SK-N-SH treated with all-trans-retinoic acid at 6 μM for 48 hours (cell line): ENCODE data around the gene RPS6KA2.

ENCODE experiments used
- ARNTL ChIP-seq: fragments of 450-650 bp; formaldehyde crosslinking; IDR thresholded peaks from 2 replicates; pipeline ENCODE4 v1.5.0; 2020; ENCODE audit warnings: low read depth, mild to moderate bottlenecking, moderate library complexity, borderline replicate concordance
- GLIS3 ChIP-seq: fragments of 250-450 bp; sonication (Bioruptor Pico); IDR thresholded peaks from 2 replicates; pipeline ENCODE4 v1.5.0; 2020; ENCODE audit warnings: mild to moderate bottlenecking, moderate library complexity
- ZFP30 ChIP-seq: fragments of 450-650 bp; formaldehyde crosslinking; IDR thresholded peaks from 2 replicates; pipeline ENCODE4 v1.5.0; 2022; ENCODE audit warnings: mild to moderate bottlenecking, moderate library complexity
- ZNF70 ChIP-seq: fragments of 450-650 bp; formaldehyde crosslinking; IDR thresholded peaks from 2 replicates; pipeline ENCODE4 v1.5.0; 2020; ENCODE audit warnings: mild to moderate bottlenecking, moderate library complexity

- TF ChIP-seq ZFP30 (no peak), GLIS3 (CRISPR knock-in tag) (no peak), ZNF70 (no peak), ARNTL (no peak)
Observed at GRCh38 chr6:166604911-166605310, 22.1 kb downstream of the RPS6KA2 start.
